Endothelial cell (in vitro differentiated cells): ENCODE results near the gene S100A3. TPM values are rescaled to one million over a fixed set of nuclear protein-coding genes. Genes with fewer than 3 reads are reported as not detected.
A peak's percentile ranks its signal among the peaks of the same experiment; 100 is the strongest.

ENCODE experiments used
- DNase-seq: peaks from one replicate; pipeline ENCODE4 v3.0.0; 2021; ENCODE audit warnings: low spot score
- H3K27ac Mint-ChIP-seq: one replicate; pipeline ENCODE4 v1.8.0; 2021; ENCODE audit warnings: mixed read lengths, inconsistent platforms; ENCODE audit not compliant: unreplicated experiment
- H3K27me3 Mint-ChIP-seq: one replicate; pipeline ENCODE4 v1.8.0; 2021; ENCODE audit warnings: mild to moderate bottlenecking, moderate library complexity, mixed read lengths, inconsistent platforms; ENCODE audit not compliant: unreplicated experiment
- H3K36me3 Mint-ChIP-seq: one replicate; pipeline ENCODE4 v1.8.0; 2021; ENCODE audit warnings: mild to moderate bottlenecking, low read depth, mixed read lengths, inconsistent platforms; ENCODE audit not compliant: unreplicated experiment
- H3K4me1 Mint-ChIP-seq: one replicate; pipeline ENCODE4 v1.8.0; 2021; ENCODE audit warnings: mild to moderate bottlenecking, mixed read lengths, inconsistent platforms; ENCODE audit not compliant: unreplicated experiment
- H3K4me3 Mint-ChIP-seq: one replicate; pipeline ENCODE4 v1.8.0; 2021; ENCODE audit warnings: mild to moderate bottlenecking, mixed read lengths, inconsistent platforms; ENCODE audit not compliant: unreplicated experiment
- H3K9me3 Mint-ChIP-seq: one replicate; pipeline ENCODE4 v1.8.0; 2021; ENCODE audit warnings: mixed read lengths, inconsistent platforms; ENCODE audit not compliant: unreplicated experiment
- total RNA-seq: library from RNA; stranded (reverse); fragmentation: NEBNext Ultra II Directional; extraction: Animal tissue kit (Norgen Biotek cat#: 25700); gene quantifications from one replicate; pipeline ENCODE4 v1.2.1, GENCODE V29; 2021; ENCODE audit not compliant: unreplicated experiment
- TF ChIP-seq, protein P1 (sequence below): fragments of 200-600 bp; sonication (generic); IDR thresholded peaks from one replicate; pipeline ENCODE4 v1.5.0; 2021; ENCODE audit warnings: antibody characterized with exemption; ENCODE audit not compliant: unreplicated experiment

S100A3 gene
- total RNA-seq, 1 donor from 2014 or later, result not detected

DNA sequence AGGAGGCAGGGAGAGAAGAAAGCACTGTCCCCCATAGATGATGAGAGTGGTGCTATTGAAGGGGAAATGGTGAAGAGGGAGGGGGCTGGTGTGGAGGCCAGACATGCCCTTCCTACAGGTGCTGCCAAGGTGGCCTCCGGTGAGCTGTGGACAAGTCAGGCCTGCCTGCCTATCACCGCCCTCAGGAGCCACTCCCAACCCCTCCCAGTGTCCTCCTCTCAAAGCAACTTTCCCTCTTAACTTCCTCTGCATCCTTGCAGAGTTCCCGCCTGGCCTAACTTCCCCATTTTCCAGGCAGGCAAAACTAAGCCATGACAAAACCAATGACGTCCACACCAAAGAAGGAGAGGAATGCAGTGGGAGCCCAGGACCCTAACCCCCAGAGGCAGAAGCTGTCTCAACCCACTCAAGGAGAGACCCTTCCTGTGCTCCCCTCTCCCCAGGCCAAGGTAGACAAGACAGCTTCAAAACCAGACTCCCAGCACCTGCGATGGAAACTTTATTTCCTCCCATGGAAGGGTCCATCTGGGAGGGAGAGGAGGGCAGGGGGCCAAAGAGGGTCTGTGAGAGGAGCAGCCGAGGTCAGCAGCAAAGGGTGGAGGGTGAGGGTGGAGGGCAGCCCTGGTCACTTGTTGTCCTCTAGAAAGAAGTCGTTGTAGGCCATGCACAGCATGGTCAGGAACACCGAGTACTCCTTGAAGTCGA, 12.2 kb downstream of the S100A3 start:
- Mint-ChIP-seq H3K36me3 (no peaks in the 10 kb centered on the region), H3K4me1 (peaks cover 24% of the 10 kb centered on the region), H3K27me3 (peaks cover 16% of the 10 kb centered on the region), H3K27ac (no peak overlapping the region), H3K4me3 (no peak overlapping the region), H3K9me3 (no peaks in the 10 kb centered on the region)
- no peak for DNase-seq
- TF ChIP-seq, protein P1, sequence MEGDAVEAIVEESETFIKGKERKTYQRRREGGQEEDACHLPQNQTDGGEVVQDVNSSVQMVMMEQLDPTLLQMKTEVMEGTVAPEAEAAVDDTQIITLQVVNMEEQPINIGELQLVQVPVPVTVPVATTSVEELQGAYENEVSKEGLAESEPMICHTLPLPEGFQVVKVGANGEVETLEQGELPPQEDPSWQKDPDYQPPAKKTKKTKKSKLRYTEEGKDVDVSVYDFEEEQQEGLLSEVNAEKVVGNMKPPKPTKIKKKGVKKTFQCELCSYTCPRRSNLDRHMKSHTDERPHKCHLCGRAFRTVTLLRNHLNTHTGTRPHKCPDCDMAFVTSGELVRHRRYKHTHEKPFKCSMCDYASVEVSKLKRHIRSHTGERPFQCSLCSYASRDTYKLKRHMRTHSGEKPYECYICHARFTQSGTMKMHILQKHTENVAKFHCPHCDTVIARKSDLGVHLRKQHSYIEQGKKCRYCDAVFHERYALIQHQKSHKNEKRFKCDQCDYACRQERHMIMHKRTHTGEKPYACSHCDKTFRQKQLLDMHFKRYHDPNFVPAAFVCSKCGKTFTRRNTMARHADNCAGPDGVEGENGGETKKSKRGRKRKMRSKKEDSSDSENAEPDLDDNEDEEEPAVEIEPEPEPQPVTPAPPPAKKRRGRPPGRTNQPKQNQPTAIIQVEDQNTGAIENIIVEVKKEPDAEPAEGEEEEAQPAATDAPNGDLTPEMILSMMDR, result no peak

DNA sequence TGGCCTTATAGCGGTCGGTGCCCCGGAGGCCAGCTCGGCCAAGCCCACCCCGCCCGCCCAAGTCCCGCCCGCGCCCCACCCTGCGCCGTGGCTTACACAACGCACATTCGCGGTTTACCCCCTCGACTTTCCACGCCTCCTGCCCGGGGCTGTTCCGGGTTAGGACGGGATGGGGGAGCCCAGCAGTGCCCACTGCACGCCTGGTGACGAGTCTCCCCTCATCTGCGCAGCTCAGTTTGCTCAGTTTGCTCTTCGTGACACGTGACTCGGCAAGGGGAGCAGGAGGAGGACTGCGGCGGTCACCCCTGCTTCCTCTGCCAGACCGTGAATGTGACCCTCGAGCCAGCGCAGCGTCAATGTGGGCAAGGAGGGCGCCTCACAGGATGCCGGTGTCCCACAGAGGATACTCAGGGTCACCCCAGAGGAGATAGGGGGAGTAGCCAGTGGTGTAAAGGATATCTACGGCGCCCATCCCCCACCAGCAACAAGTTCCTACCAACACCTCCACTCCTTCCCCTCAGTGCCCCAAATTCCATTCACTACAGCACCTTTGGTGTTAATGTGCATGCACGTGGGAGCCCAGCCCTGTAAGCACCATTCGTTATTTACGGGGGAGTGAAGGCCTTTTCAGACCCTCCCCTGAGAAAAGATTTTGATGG, 12.9 kb downstream of the S100A3 start:
- H3K9me3 Mint-ChIP-seq, result no peaks in the 10 kb centered on the region
- no peaks in the 10 kb centered on the region for H3K36me3 Mint-ChIP-seq
- H3K4me1 Mint-ChIP-seq, result peaks cover 21% of the 10 kb centered on the region
- peak overlapping the region; percentile 86 for H3K4me3 Mint-ChIP-seq
- DNase-seq, result no peak
- peaks cover 15% of the 10 kb centered on the region for H3K27me3 Mint-ChIP-seq
- TF ChIP-seq, protein P1, result no peak
- H3K27ac Mint-ChIP-seq, result no peak overlapping the region

DNA sequence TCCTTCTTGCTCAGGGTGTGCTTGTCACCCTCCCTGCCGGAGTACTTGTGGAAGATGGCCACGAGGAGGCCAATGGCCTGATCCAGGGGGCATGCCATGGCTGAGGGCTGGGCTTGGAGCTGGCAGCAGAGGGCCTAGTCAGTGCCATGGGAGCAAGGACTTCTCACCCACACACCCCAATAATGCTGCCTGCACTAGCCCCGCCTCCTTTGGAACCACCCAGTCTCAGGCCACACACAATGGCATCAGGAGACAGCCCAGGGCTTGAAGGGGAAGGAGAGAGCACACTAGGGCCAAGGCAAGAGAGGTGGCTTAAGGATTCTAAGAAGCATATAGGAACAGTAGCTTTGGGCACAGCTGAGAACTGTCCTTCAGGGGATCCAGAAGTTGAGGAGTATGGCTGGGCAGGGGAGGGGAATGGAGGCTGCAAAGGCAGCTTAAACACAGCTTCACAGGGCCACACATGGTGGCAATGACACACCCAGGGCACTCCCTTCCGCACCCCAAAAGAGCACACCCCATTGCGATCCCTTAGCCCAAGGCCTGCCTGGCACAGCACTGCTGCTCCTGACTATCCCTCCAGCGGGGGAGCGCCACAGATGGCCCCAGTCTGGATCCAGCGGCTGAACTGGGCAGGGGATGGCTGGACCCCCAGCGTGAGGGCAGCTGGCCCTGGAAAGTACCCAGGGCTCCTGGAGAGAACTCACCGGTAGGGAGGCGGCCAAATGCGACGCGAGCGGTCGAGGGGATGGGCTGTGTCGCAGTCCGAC, 13.6 kb downstream of the S100A3 start, which contains the start of gene S100A6:
Gene S100A6, minus strand, starts transcription at position 750 of the 770 bp plus-strand sequence. Its CDS starts 652 bp downstream, at position 98.
- no peak for DNase-seq
- Mint-ChIP-seq H3K27ac (no peak within 1 kb of the TSS), H3K27me3 (peaks cover 15% of the 10 kb centered on the region), H3K4me1 (peaks cover 21% of the 10 kb centered on the region), H3K9me3 (no peaks in the 10 kb centered on the region), H3K4me3 (peak within 1 kb of the TSS; percentile 86), H3K36me3 (no peaks in the 10 kb centered on the region)
- TF ChIP-seq, protein P1, result no peak

DNA sequence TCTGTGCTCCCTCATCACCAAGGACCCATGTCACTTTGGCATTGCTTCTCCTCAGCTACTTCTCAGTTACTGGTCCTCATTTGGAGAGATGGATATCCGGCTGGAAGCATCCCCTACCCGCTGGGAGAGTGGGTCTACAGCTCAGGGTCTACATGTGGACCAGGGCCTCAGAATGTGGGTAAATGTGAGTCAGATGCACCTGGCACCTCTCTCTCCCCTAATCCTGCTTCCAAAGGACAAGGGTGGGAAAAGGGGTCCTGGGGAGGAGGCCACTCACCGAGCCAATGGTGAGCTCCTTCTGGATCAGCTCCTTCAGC, 14.2 kb downstream of the S100A3 start:
- Mint-ChIP-seq H3K36me3 (no peaks in the 10 kb centered on the region), H3K27ac (no peak overlapping the region), H3K9me3 (no peaks in the 10 kb centered on the region), H3K4me1 (peaks cover 17% of the 10 kb centered on the region), H3K4me3 (no peak overlapping the region), H3K27me3 (peaks cover 12% of the 10 kb centered on the region)
- TF ChIP-seq, protein P1, result no peak
- no peak for DNase-seq
